OCI-LY3 (cell line): ENCODE results near the gene ITPR3.

ENCODE experiments used
- CTCF ChIP-seq: fragments of 200-600, 300-600 bp; sonication (generic); IDR thresholded peaks from 2 replicates; pipeline ENCODE4 v1.5.1; 2014; ENCODE audit warnings: antibody characterized with exemption, low read length, low read depth
- EZH2phosphoT487 ChIP-seq: fragments of 200-600 bp; shearing (Covaris generic); IDR thresholded peaks from 2 replicates; pipeline ENCODE4 v1.6.1; 2018; ENCODE audit warnings: antibody characterized with exemption, mixed run types, low read depth

DNA sequence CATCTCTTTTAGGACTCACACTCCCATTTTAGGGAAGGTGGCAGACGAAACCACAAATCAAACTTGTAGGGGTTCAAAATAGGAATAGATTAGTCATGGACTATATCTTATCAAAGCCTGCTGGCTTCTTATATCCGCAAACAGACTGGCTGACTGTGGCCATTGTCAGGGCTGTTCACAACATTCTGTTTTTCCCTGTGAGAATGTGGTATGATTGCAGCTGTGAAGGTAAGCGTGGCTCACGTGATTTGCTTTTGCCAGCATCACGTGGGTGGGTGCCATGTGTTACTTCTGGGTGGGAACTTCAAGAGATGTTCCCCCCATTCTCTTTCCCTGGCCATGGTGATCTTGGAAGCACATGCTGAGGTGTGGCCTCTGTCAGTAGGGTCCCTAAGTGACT lies 119.7 kb downstream of the ITPR3 start:
- no peak for TF ChIP-seq CTCF
- no peak for TF ChIP-seq EZH2phosphoT487
